Activated naive CD4-positive, alpha-beta T cell treated with anti-CD3 and anti-CD28 coated beads, Interleukin-2, amount 50 U/mL, for 24 hours (primary cell): ENCODE data around the gene CTSW.
A peak's percentile ranks its signal among the peaks of the same experiment; 100 is the strongest.
"Not testable (repeated sequence)": the region's sequence is repeated elsewhere in the genome, so short reads cannot be mapped to it uniquely, and the experiment has no call there.

ENCODE experiments used
- H3K27ac Mint-ChIP-seq: one replicate; pipeline ENCODE4 v1.8.0; 2021; ENCODE audit warnings: mild to moderate bottlenecking, mixed read lengths
- H3K27me3 Mint-ChIP-seq: one replicate; pipeline ENCODE4 v1.8.0; 2021; ENCODE audit warnings: mixed read lengths
- H3K36me3 Mint-ChIP-seq: one replicate; pipeline ENCODE4 v1.8.0; 2021; ENCODE audit warnings: mixed read lengths
- H3K4me1 Mint-ChIP-seq: one replicate; pipeline ENCODE4 v1.8.0; 2021; ENCODE audit warnings: mixed read lengths
- H3K4me3 Mint-ChIP-seq: one replicate; pipeline ENCODE4 v1.8.0; 2021; ENCODE audit warnings: mild to moderate bottlenecking, mixed read lengths
- H3K9me3 Mint-ChIP-seq: one replicate; pipeline ENCODE4 v1.8.0; 2021; ENCODE audit warnings: mixed read lengths

CTSW gene, protein sequence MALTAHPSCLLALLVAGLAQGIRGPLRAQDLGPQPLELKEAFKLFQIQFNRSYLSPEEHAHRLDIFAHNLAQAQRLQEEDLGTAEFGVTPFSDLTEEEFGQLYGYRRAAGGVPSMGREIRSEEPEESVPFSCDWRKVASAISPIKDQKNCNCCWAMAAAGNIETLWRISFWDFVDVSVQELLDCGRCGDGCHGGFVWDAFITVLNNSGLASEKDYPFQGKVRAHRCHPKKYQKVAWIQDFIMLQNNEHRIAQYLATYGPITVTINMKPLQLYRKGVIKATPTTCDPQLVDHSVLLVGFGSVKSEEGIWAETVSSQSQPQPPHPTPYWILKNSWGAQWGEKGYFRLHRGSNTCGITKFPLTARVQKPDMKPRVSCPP

DNA sequence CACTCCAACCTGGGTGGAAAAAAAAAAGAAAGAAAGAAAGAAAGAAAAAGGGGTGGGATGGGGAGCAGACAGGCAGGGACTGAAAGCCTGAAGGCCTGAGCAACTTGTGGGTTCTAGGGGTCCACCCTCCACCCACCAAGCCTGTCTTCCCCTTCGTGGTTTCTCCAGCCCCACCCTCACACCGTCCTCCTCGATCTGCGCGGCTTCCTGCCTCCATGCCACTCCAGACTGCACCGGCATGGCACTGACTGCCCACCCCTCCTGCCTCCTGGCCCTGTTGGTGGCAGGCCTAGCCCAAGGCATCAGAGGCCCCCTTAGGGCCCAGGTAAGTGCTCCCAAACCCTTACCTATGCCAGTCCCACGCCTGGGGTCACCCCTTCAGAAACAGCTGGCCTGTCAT, at the start of gene CTSW:
Gene CTSW (plus strand): TSS at position 221 of the 400 bp plus-strand sequence. CDS start 18 bp downstream, at position 239.
- Mint-ChIP-seq H3K4me3 (peak within 1 kb of the TSS; percentile 58), H3K27me3 (no peaks in the 10 kb centered on the region), H3K9me3 (no peaks in the 10 kb centered on the region), H3K4me1 (peaks cover 44% of the 10 kb centered on the region), H3K36me3 (peaks cover 2% of the 10 kb centered on the region), H3K27ac (peak within 1 kb of the TSS; percentile 82)

DNA sequence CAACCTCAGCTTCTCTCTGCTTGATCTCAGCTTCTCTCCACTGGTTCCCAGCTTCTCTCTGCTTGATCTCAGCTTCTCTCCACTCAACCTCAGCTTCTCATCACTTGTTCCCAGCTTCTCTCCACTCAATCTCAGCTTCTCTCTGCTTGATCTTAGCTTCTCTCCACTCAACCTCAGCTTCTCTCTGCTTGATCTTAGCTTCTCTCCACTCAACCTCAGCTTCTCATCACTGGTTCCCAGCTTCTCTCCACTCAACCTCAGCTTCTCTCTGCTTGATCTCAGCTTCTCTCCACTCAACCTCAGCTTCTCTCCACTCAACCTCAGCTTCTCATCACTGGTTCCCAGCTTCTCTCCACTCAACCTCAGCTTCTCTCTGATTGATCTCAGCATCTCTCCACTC, 47.4 kb upstream of the CTSW start:
- H3K27me3 Mint-ChIP-seq, H3K36me3 Mint-ChIP-seq, H3K9me3 Mint-ChIP-seq, H3K4me3 Mint-ChIP-seq: not testable (repeated sequence)
- Mint-ChIP-seq H3K27ac (peak overlapping the region; percentile 80), H3K4me1 (peaks cover 20% of the 10 kb centered on the region)

DNA sequence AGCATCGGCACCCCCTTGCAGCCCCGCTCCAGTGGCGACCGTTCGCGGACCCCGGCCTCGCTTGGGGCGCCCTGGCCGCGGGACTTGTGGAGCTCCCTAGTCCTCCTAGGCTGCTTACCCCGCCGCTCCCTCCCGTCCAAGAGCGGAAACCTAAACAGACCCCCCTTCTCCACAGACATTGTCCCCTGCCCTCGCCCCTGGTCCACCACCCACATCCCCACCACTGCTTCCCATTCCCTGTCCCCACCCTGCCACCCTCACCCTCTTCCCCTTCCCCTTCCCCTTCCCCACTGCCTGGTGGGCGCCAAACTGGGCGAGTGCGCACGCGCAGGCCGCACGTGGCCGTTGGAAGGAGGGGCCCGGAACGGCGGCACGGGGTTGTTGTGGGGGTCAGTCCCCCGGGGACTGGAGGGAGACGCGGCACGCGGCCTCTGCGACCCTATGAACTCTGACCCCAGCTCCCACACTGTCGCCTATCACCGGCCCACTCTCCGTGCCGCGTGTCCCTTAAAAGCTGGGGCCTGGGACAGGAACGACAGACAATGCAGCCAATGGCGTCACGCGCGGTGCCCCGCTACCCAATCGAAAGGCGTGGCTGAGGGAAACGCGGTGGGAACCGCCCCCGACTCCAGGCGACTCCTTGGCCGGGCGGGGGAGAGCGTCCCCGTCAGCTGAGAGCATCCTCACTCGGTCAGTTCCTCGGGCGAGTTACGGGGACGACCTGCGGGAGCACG, 46.2 kb upstream of the CTSW start, which contains the start of gene SNX32:
Gene SNX32 (plus strand): TSS at position 667 of the 734 bp plus-strand sequence. CDS start 103 bp downstream, outside the sequence.
- H3K4me1 Mint-ChIP-seq: peaks cover 20% of the 10 kb centered on the region
- no peaks in the 10 kb centered on the region for H3K27me3 Mint-ChIP-seq
- H3K4me3 Mint-ChIP-seq: no peak within 1 kb of the TSS
- H3K9me3 Mint-ChIP-seq: no peaks in the 10 kb centered on the region
- no peaks in the 10 kb centered on the region for H3K36me3 Mint-ChIP-seq
- peak within 1 kb of the TSS; percentile 90 for H3K27ac Mint-ChIP-seq

DNA sequence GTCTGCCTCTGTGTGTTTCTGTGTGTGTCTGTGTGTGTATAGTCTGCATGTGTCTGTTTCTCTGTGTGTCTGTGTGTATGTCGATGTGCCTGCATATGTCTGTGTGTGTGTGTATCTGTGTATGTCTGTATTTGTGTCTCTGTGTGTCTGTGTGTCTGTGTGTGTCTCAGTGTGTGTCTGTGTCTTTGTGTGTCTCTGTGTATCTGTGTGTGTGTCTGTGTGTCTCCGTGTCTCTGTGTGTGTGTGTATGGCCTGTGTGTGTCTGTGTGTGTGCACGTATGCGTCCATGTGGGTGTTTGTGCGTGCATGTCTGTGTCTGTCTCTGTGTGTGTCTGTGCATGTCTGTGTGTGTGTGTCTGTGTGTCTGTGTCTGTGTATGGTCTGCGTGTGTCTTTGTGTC, 45.4 kb upstream of the CTSW start:
- Mint-ChIP-seq H3K9me3 (no peaks in the 10 kb centered on the region), H3K27me3 (no peaks in the 10 kb centered on the region), H3K36me3 (no peaks in the 10 kb centered on the region), H3K4me1 (peaks cover 20% of the 10 kb centered on the region), H3K4me3 (no peak overlapping the region), H3K27ac (no peak overlapping the region)

DNA sequence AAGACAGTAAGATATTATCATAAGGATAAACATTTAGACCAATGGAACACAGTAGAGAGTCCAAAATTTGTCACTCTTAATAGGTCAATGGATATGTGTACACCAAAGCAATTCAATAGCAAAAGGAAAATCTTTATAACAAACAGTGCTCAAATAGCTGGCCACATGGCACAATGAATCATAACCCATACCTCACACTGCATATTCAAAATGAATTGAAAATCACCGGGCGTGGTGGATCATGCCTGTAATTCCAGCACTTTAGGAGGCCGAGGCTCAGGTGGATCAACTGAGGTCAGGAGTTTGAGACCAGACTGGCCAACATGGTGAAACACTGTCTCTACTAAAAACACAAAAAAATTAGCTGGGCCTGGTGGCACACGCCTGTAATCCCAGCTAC, 37.5 kb upstream of the CTSW start:
- Mint-ChIP-seq H3K27ac (no peak overlapping the region), H3K4me1 (no peaks in the 10 kb centered on the region), H3K27me3 (no peaks in the 10 kb centered on the region), H3K36me3 (no peaks in the 10 kb centered on the region), H3K9me3 (no peaks in the 10 kb centered on the region), H3K4me3 (no peak overlapping the region)

DNA sequence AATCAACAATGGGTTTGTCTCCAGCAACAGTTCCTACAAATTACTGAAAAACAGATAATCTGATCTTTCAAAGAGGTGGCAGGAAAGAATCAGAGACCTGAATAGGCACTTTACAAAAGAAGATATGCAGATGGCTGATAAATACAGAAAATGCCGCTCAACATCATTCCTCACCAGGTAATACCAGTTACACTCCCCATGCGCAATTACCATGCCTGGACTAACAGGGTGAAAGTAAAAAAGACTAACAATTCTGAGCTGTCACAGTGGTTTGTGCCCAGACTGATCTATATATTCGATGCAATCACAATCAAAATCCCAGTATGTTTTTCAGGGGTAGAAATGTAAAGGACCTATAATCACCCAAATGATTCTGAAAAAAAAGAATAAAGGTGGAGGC, 35.8 kb upstream of the CTSW start:
- no peak overlapping the region for H3K27ac Mint-ChIP-seq
- no peak overlapping the region for H3K4me3 Mint-ChIP-seq
- no peaks in the 10 kb centered on the region for H3K27me3 Mint-ChIP-seq
- H3K36me3 Mint-ChIP-seq: no peaks in the 10 kb centered on the region
- H3K9me3 Mint-ChIP-seq: no peaks in the 10 kb centered on the region
- H3K4me1 Mint-ChIP-seq: no peaks in the 10 kb centered on the region

DNA sequence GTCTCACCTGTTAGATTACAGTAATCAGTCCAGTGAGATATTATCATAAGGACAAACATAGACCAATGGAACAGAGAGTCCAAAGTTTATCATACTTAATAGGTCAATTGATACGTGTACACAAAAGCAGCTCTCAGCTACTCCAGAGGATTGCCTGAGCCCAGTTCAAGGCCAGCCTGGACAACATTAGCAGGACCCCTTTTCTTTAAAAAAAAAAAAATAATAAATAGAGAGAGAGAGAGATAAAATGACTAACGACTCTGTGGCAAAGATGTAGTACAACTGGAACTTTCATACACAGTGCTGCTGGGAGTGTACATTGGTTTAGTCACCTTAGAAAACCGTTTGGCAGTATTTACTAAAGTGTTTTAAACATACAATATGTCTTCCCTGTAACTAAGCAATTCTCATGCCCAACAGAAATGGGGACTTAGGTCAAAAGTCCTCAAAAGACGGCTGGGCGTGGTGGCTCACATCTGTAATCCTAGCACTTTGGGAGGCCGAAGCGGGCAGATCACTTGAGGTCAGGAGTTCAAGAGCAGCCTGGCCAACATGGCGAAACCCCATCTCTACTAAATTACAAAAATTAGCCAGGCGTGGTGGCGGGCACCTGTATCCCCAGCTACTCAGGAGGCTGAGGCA, 35.3 kb upstream of the CTSW start:
- Mint-ChIP-seq H3K9me3 (no peaks in the 10 kb centered on the region), H3K36me3 (no peaks in the 10 kb centered on the region), H3K27ac (no peak overlapping the region), H3K4me1 (no peaks in the 10 kb centered on the region), H3K27me3 (no peaks in the 10 kb centered on the region), H3K4me3 (no peak overlapping the region)

DNA sequence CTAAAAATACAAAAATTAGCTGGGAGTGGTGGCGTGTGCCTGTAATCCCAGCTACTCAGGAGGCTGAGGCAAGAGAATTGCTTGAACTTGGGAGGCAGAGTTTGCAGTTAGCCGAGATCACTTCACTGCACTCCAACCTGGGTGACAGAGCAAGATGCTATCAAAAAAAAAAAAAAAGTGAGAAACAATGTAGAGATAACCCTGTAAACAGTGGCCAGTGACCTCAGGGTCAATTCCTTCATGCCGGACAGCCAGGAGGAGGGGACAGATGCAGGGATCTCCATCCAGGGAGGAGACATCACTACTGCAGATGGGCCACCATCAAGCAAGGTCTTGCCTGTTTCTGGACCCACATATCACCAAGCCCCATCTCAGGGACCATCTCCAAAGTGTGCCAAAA, 31.9 kb upstream of the CTSW start:
- Mint-ChIP-seq H3K27me3 (no peaks in the 10 kb centered on the region), H3K36me3 (peaks cover 7% of the 10 kb centered on the region), H3K4me3 (no peak overlapping the region), H3K9me3 (no peaks in the 10 kb centered on the region), H3K27ac (no peak overlapping the region), H3K4me1 (no peaks in the 10 kb centered on the region)

DNA sequence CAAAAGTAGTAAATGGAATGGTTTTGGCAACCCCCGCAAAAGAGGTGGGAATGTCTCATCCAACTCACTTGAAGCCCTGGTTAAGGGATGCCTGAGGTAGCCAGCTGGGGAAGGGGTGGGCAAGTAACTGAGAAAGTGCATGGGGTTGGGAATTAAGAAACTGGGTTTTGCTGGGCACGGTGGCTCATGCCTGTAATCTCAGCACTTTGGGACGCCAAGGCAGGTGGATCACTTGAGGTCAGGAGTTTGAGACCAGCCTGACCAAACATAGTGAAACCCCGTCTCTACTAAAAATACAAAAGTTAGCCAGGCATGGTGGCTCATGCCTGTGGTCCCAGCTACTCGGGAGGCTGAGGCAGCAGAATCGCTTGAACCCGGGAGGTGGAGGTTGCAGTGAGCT, 30.9 kb upstream of the CTSW start:
- not testable (repeated sequence) for H3K9me3 Mint-ChIP-seq, H3K36me3 Mint-ChIP-seq, H3K27me3 Mint-ChIP-seq, H3K4me1 Mint-ChIP-seq, H3K27ac Mint-ChIP-seq, H3K4me3 Mint-ChIP-seq

DNA sequence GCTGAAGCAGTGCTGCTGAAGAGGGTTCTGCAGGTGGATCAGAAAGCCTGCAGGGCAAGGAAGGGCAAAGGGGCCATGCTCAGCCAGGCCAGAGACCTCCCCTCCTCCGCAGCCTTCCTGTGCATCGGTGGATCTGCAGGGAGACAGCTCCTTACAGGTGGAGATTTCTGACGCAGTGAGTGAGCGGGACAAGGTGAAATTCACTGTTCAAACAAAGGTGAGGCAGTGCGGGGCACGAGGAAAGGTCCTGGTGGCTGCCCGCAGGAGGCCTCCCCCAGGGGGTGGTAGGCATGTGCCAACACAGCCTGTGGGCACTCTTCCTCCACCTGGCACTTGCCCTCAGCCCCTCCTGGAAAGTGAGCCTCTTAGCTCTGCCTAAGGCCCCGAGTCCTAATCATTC, 30.3 kb upstream of the CTSW start:
- Mint-ChIP-seq H3K4me1 (peaks cover 12% of the 10 kb centered on the region), H3K27ac (no peak overlapping the region), H3K36me3 (peaks cover 8% of the 10 kb centered on the region), H3K9me3 (no peaks in the 10 kb centered on the region), H3K4me3 (no peak overlapping the region), H3K27me3 (no peaks in the 10 kb centered on the region)

DNA sequence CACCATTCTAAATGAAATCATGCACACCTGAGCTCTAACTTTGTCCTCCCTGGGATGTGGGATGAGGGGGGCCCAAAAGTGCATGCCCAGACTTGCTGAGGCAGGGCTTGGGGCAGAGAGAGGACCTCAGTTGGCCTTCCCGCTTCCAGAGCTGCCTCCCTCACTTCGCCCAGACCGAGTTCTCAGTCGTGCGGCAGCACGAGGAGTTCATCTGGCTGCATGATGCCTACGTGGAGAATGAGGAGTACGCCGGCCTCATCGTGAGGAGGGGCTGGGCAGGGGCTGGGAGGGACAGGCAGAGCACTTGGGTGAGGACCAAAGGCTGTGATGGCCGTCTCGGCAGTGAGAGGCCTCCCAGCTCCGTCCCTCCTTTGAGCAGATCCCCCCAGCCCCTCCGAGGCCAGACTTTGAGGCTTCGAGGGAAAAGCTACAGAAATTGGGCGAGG, 29.8 kb upstream of the CTSW start:
- no peaks in the 10 kb centered on the region for H3K27me3 Mint-ChIP-seq

DNA sequence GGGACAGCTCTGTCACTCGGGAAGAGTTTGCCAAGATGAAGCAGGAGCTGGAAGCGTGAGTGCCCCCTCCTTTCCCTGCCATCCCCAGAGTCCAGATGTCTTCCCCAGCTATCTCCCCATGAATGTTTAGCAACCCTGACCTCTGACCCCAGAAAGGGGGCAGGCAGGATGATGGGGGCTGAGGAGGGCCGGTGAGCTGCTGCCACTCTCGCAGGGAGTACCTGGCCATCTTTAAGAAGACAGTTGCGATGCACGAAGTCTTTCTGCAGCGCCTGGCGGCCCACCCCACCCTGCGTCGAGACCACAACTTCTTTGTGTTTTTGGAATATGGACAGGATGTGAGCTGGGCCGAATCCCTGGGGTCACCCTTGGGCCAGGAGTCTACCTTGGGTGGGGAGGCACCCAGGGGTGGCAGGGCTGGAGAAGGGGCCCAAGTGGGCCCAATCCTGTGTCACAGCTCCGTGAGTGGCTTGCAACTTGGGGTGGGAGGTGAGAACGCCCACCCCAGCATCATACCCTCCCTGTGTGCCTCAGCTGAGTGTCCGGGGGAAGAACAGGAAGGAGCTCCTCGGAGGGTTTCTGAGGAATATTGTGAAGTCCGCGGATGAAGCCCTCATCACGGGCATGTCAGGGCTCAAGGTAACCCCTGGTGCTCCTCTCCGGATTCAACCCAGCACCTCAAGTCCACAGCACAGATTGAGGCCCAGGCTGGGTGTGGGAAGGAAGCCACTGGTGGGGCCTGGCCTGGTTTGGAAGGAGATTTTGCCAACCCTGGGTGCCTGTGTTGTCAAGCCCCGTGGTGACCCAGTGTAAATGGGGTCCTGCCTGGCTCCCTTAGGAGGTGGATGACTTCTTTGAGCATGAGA, 29.2 kb upstream of the CTSW start:
- H3K4me1 Mint-ChIP-seq: peaks cover 21% of the 10 kb centered on the region
- no peak overlapping the region for H3K4me3 Mint-ChIP-seq
- H3K36me3 Mint-ChIP-seq: peaks cover 12% of the 10 kb centered on the region
- no peaks in the 10 kb centered on the region for H3K9me3 Mint-ChIP-seq
- H3K27me3 Mint-ChIP-seq: no peaks in the 10 kb centered on the region
- peak overlapping the region; percentile 17 for H3K27ac Mint-ChIP-seq

More for the DNA sequence above, 29.8 kb upstream of the CTSW start:
- Mint-ChIP-seq H3K9me3 (no peaks in the 10 kb centered on the region), H3K4me1 (peaks cover 16% of the 10 kb centered on the region), H3K4me3 (no peak overlapping the region), H3K36me3 (peaks cover 12% of the 10 kb centered on the region), H3K27ac (no peak overlapping the region)

DNA sequence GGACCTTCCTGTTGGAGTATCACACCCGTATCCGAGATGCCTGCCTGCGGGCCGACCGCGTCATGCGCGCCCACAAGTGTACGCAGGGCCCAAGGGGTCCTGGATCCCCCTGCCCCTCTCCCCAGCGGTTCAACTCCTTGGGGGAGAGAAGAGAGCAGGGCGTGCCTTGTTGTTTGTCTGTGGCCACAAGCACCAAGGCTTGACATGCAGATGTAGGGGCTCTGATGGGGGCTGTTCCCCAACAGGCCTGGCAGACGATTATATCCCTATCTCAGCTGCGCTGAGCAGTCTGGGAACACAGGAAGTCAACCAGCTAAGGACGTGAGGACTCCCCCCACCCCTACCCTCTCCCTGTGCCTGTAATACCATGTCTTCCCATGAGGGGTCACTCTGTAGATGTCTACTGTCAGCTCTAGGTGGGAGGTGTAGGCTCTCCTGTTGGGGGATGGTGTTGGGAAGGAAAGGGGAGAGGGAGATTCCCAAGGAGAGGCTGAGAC, 28.5 kb upstream of the CTSW start:
- peaks cover 28% of the 10 kb centered on the region for H3K4me1 Mint-ChIP-seq
- H3K27me3 Mint-ChIP-seq: no peaks in the 10 kb centered on the region
- no peak overlapping the region for H3K4me3 Mint-ChIP-seq
- H3K9me3 Mint-ChIP-seq: no peaks in the 10 kb centered on the region
- peaks cover 18% of the 10 kb centered on the region for H3K36me3 Mint-ChIP-seq
- H3K27ac Mint-ChIP-seq: no peak overlapping the region

DNA sequence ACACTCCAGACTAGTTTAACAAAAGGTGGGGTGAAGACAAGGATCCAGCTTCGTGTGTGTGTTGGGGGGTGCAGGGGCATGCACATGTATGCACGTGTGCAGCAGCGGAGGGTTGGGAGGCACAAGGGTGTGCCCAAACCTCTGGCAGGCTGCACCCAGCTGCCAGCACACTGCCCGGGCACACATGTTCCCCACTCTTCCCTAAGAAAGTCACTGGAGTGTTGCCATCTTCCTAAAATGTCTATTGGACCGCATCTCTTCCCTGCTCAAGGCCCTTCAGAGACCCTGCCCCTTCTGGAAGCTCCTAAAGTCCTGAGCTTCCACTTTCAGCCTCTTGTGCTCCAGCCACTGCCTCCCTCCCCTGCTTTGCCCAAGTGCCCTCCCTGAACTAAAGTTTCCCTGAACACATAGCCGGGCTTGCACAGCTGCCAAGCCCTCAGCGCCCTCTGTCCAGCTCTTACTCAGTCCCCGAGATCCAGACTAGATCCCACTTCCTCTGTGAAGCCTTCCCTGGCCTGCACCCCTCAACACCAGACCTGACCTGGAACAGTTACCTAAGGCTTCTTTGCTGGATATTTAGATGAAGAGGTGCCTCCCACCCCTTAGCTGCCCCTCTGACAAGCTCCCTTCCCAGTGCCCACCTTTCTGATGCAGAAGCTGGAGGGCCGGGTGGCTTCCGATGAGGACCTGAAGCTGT, 27.7 kb upstream of the CTSW start:
- Mint-ChIP-seq H3K27me3 (no peaks in the 10 kb centered on the region), H3K27ac (peak overlapping the region; percentile 79), H3K36me3 (peaks cover 26% of the 10 kb centered on the region), H3K4me1 (peaks cover 36% of the 10 kb centered on the region), H3K4me3 (peak overlapping the region; percentile 23), H3K9me3 (no peaks in the 10 kb centered on the region)
